Left forelimb (tissue), 1 donor: ENCODE results near the gene MAP4K4.

Source experiments
- DNase-seq: peaks from one replicate; pipeline ENCODE4 v3.0.0-alpha.2; 2018; ENCODE audit warnings: low spot score

MAP4K4 gene

GRCh38 chr2:101842471-101842870, 145.0 kb downstream of the MAP4K4 start:
- no peak for DNase-seq

- no peak for DNase-seq
Measured at GRCh38 chr2:101843048-101843447, 145.5 kb downstream of the MAP4K4 start.

- DNase-seq = no peak
Measured at GRCh38 chr2:101843471-101843870, 146.0 kb downstream of the MAP4K4 start.

- DNase-seq = no peak
Measured at GRCh38 chr2:101844055-101844635, 146.6 kb downstream of the MAP4K4 start.

GRCh38 chr2:101846973-101847372, 149.5 kb downstream of the MAP4K4 start:
- DNase-seq = no peak

GRCh38 chr2:101847661-101848339, 150.3 kb downstream of the MAP4K4 start:
- no peak for DNase-seq

- no peak for DNase-seq
Measured at GRCh38 chr2:101848769-101849410, 151.4 kb downstream of the MAP4K4 start.

GRCh38 chr2:101850450-101850849, 152.9 kb downstream of the MAP4K4 start:
- no peak for DNase-seq

GRCh38 chr2:101850991-101851390, 153.5 kb downstream of the MAP4K4 start:
- DNase-seq = no peak

GRCh38 chr2:101852824-101853223, 155.3 kb downstream of the MAP4K4 start:
- DNase-seq = no peak

- DNase-seq = no peak
Measured at GRCh38 chr2:101854877-101855276, 157.4 kb downstream of the MAP4K4 start.

- no peak for DNase-seq
Measured at GRCh38 chr2:101855776-101856175, 158.3 kb downstream of the MAP4K4 start.

GRCh38 chr2:101858246-101858645, 160.7 kb downstream of the MAP4K4 start:
- no peak for DNase-seq

GRCh38 chr2:101858910-101859309, 161.4 kb downstream of the MAP4K4 start:
- no peak for DNase-seq

- no peak for DNase-seq
Measured at GRCh38 chr2:101859604-101860003, 162.1 kb downstream of the MAP4K4 start.

GRCh38 chr2:101860157-101860556, 162.7 kb downstream of the MAP4K4 start:
- no peak for DNase-seq

GRCh38 chr2:101860782-101861181, 163.3 kb downstream of the MAP4K4 start:
- no peak for DNase-seq

- DNase-seq = no peak
Measured at GRCh38 chr2:101861382-101861781, 163.9 kb downstream of the MAP4K4 start.

GRCh38 chr2:101863534-101863933, 166.0 kb downstream of the MAP4K4 start:
- no peak for DNase-seq

- no peak for DNase-seq
Measured at GRCh38 chr2:101864426-101864825, 166.9 kb downstream of the MAP4K4 start.

GRCh38 chr2:101868525-101868924, 171.0 kb downstream of the MAP4K4 start:
- no peak for DNase-seq

- no peak for DNase-seq
Measured at GRCh38 chr2:101869527-101869926, 172.0 kb downstream of the MAP4K4 start.

- DNase-seq = no peak
Measured at GRCh38 chr2:101870444-101870843, 172.9 kb downstream of the MAP4K4 start.

GRCh38 chr2:101871480-101871879, 174.0 kb downstream of the MAP4K4 start:
- no peak for DNase-seq
